HepG2 (cell line): ENCODE data around the gene MYLK. TPM values are rescaled to one million over a fixed set of nuclear protein-coding genes. Genes with fewer than 3 reads are reported as not detected.

Experiments
- ASH2L ChIP-seq: fragments of 300-600, 200-600 bp; sonication (generic); IDR thresholded peaks from 2 replicates; pipeline ENCODE4 v1.7.0; 2017; ENCODE audit warnings: low read depth, mild to moderate bottlenecking, moderate library complexity, mixed read lengths, low read length; ENCODE audit not compliant: insufficient read length
- ELF1 ChIP-seq: sonication (generic); formaldehyde crosslinking; IDR thresholded peaks from 2 replicates; pipeline ENCODE4 v1.4.0; 2020; ENCODE audit warnings: missing genetic modification reagents
- GABPA ChIP-seq, 2 experiments: IDR thresholded peaks; 2 replicates each; pipeline ENCODE4 v1.6.1; 2011 to 2016; ENCODE audit warnings: low read depth in 2 of 2, low read length in 1 of 2, missing biosample characterization in 1 of 2, missing genetic modification characterization in 1 of 2
- HMGXB4 ChIP-seq, 2 experiments: sonication (generic) in 1 of 2; formaldehyde crosslinking in 1 of 2; IDR thresholded peaks; 2 replicates each; pipeline versions ENCODE4 v1.4.0 to v1.6.1; 2018 to 2020; ENCODE audit warnings: missing genetic modification reagents in 2 of 2, borderline replicate concordance in 1 of 2, low read depth in 1 of 2, mild to moderate bottlenecking in 1 of 2, missing biosample characterization in 1 of 2
- MYNN ChIP-seq: sonication (generic); formaldehyde crosslinking; IDR thresholded peaks from 2 replicates; pipeline ENCODE4 v1.4.0; 2020; ENCODE audit warnings: mild to moderate bottlenecking, low read depth, missing genetic modification reagents
- NPAS2 ChIP-seq: sonication (generic); formaldehyde crosslinking; IDR thresholded peaks from 2 replicates; pipeline ENCODE4 v1.8.0; 2022; ENCODE audit warnings: mild to moderate bottlenecking, missing genetic modification reagents, borderline replicate concordance
- SALL2 ChIP-seq: sonication (generic); formaldehyde crosslinking; IDR thresholded peaks from 2 replicates; pipeline ENCODE4 v1.8.1; 2023; ENCODE audit warnings: mild to moderate bottlenecking, missing genetic modification reagents, inconsistent platforms
- SP5 ChIP-seq: IDR thresholded peaks from 2 replicates; pipeline ENCODE4 v1.6.1; 2016; ENCODE audit warnings: low read depth, borderline replicate concordance
- ZNF142 ChIP-seq: sonication (generic); formaldehyde crosslinking; IDR thresholded peaks from 2 replicates; pipeline ENCODE4 v1.4.0; 2020; ENCODE audit warnings: missing genetic modification reagents
- ZNF235 ChIP-seq: sonication (generic); formaldehyde crosslinking; IDR thresholded peaks from 2 replicates; pipeline ENCODE4 v1.8.1; 2023; ENCODE audit warnings: mild to moderate bottlenecking, missing genetic modification reagents, borderline replicate concordance
- ZNF414 ChIP-seq: sonication (generic); formaldehyde crosslinking; IDR thresholded peaks from 2 replicates; pipeline ENCODE4 v1.5.0; 2020; ENCODE audit warnings: missing genetic modification reagents
- ZNF556 ChIP-seq: sonication (generic); formaldehyde crosslinking; IDR thresholded peaks from 2 replicates; pipeline ENCODE4 v1.4.0; 2020; ENCODE audit warnings: mild to moderate bottlenecking, missing genetic modification reagents, borderline replicate concordance
- ZNF678 ChIP-seq: sonication (generic); formaldehyde crosslinking; IDR thresholded peaks from 2 replicates; pipeline ENCODE4 v1.4.0; 2020; ENCODE audit warnings: mild to moderate bottlenecking, missing genetic modification reagents
- polyA plus RNA-seq, 8 experiments: library from polyadenylated mRNA; depleted of rRNA in 3 of 8; stranded (reverse) in 7 of 8; unstranded in 1 of 8; fragments of >200 nt; fragmentation: Illumina TruSeq in 4 of 8; extraction: Trizol in 4 of 8; gene quantifications; 2 replicates each; pipeline versions ENCODE4 v1.2.1 to v1.2.3, GENCODE V29; 2011 to 2016; ENCODE audit warnings: low read depth in 4 of 8, missing spikeins in 1 of 8, mixed read lengths in 1 of 8; ENCODE audit not compliant: insufficient read depth in 1 of 8
- total RNA-seq, 5 experiments: library from RNA; depleted of rRNA; stranded (reverse); fragments of >200 nt; fragmentation: Illumina TruSeq; extraction: Trizol; gene quantifications; 2 replicates each; pipeline ENCODE4 v1.2.3, GENCODE V29; 2016; ENCODE audit warnings: low read depth in 1 of 5
- TF ChIP-seq, protein P1 (sequence below): sonication (generic); formaldehyde crosslinking; IDR thresholded peaks from 2 replicates; pipeline ENCODE4 v1.8.1; 2022; ENCODE audit warnings: low read depth, mild to moderate bottlenecking, missing genetic modification reagents

Gene MYLK
- total and polyA plus RNA-seq, 2 of the 13 experiments (the other 11 are each of a cell fraction or from before 2014, with no cell fraction given) = 10.6 to 34.9 TPM

- TF ChIP-seq ZNF142 (CRISPR knock-in tag) (no peak), ZNF235 (CRISPR knock-in tag) (no peak), ELF1 (CRISPR knock-in tag) (no peak), ZNF678 (CRISPR knock-in tag) (no peak), NPAS2 (CRISPR knock-in tag) (no peak), SALL2 (no peak), MYNN (CRISPR knock-in tag) (no peak), HMGXB4 (CRISPR knock-in tag; IDR thresholded peaks at IDR 0.05; ENCODE audit: borderline replicate concordance in 1 of 2, low read depth in 1 of 2) (peak; percentile 75 to 77; a peak in 3 of 4 replicates), SP5 (CRISPR knock-in tag) (no peak), ASH2L (no peak), GABPA (IDR thresholded peaks at IDR 0.05; ENCODE audit: low read depth, low read length) (no peak), GABPA (CRISPR knock-in tag; IDR thresholded peaks at IDR 0.05; ENCODE audit: low read depth) (no peak), ZNF556 (CRISPR knock-in tag) (peak; percentile 64; the same call in 1 of the 2 replicates), ZNF414 (CRISPR knock-in tag) (no peak)
- TF ChIP-seq, protein P1, sequence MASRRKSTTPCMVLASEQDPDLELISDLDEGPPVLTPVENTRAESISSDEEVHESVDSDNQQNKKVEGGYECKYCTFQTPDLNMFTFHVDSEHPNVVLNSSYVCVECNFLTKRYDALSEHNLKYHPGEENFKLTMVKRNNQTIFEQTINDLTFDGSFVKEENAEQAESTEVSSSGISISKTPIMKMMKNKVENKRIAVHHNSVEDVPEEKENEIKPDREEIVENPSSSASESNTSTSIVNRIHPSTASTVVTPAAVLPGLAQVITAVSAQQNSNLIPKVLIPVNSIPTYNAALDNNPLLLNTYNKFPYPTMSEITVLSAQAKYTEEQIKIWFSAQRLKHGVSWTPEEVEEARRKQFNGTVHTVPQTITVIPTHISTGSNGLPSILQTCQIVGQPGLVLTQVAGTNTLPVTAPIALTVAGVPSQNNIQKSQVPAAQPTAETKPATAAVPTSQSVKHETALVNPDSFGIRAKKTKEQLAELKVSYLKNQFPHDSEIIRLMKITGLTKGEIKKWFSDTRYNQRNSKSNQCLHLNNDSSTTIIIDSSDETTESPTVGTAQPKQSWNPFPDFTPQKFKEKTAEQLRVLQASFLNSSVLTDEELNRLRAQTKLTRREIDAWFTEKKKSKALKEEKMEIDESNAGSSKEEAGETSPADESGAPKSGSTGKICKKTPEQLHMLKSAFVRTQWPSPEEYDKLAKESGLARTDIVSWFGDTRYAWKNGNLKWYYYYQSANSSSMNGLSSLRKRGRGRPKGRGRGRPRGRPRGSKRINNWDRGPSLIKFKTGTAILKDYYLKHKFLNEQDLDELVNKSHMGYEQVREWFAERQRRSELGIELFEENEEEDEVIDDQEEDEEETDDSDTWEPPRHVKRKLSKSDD (CRISPR knock-in tag) = no peak
Observed at GRCh38 chr3:123642182-123642956, 241.8 kb downstream of the MYLK start (continued).
